MCF 10A (cell line): ENCODE data around the gene HYAL3. TPM values are rescaled to one million over a fixed set of nuclear protein-coding genes. Genes with fewer than 3 reads are reported as not detected.

ENCODE experiments used
- BruUV-seq: library from RNA; stranded (reverse); fragments of 400-500 nt; replicated peaks from 2 replicates; lab custom pipeline; 2021; lab: Mats Ljungman, UMichigan
- CTCF ChIA-PET: fragments of 300-600 bp; sonication (Branson Sonifier 250); formaldehyde crosslinking; extraction: SDS; loops from one replicate; lab custom pipeline; 2021; ENCODE audit warnings: antibody characterized with exemption, inconsistent platforms; lab: Yijun Ruan, JAX
- POLR2A ChIA-PET: fragments of 300-600, 350-650 bp; sonication (Branson Sonifier 250); formaldehyde crosslinking; extraction: SDS; loops from one replicate; lab custom pipeline; 2020; ENCODE audit warnings: antibody characterized with exemption, inconsistent platforms; lab: Yijun Ruan, JAX
- DNase-seq: peaks from one replicate; pipeline ENCODE4 v3.0.0-alpha.2; 2018; ENCODE audit not compliant: unreplicated experiment
- H3K27ac Mint-ChIP-seq: one replicate; pipeline ENCODE4 v1.8.0; 2022; ENCODE audit warnings: mild to moderate bottlenecking, low read depth, mixed read lengths; ENCODE audit not compliant: unreplicated experiment
- H3K27me3 Mint-ChIP-seq: one replicate; pipeline ENCODE4 v1.8.0; 2022; ENCODE audit warnings: mixed read lengths; ENCODE audit not compliant: insufficient read depth, unreplicated experiment
- H3K36me3 Mint-ChIP-seq: one replicate; pipeline ENCODE4 v1.8.0; 2022; ENCODE audit warnings: mild to moderate bottlenecking, moderate library complexity, mixed read lengths; ENCODE audit not compliant: insufficient read depth, unreplicated experiment
- H3K4me1 Mint-ChIP-seq: one replicate; pipeline ENCODE4 v1.8.0; 2022; ENCODE audit warnings: mixed read lengths; ENCODE audit not compliant: insufficient read depth, unreplicated experiment
- H3K4me3 Mint-ChIP-seq: one replicate; pipeline ENCODE4 v1.8.0; 2022; ENCODE audit warnings: mild to moderate bottlenecking, moderate library complexity, mixed read lengths; ENCODE audit not compliant: unreplicated experiment
- H3K9me3 Mint-ChIP-seq: one replicate; pipeline ENCODE4 v1.8.0; 2022; ENCODE audit warnings: mixed read lengths; ENCODE audit not compliant: unreplicated experiment
- CTCF ChIP-seq: fragments of 200-600 bp; IDR thresholded peaks from one replicate; pipeline ENCODE4 v1.8.0; 2022; ENCODE audit warnings: antibody characterized with exemption, mild to moderate bottlenecking; ENCODE audit not compliant: unreplicated experiment
- intact Hi-C: fragments of 100-400 bp; cut with micrococcal nuclease; formaldehyde crosslinking; loops from 2 replicates; pipeline ENCODE4 v1.14.1; 2022
- total RNA-seq: library from RNA; stranded (reverse); gene quantifications from 2 replicates; pipeline ENCODE4 v1.2.3, GENCODE V29; 2022

Gene HYAL3
- total RNA-seq, 1 experiment from 2014 or later, result 2.3 TPM

DNA sequence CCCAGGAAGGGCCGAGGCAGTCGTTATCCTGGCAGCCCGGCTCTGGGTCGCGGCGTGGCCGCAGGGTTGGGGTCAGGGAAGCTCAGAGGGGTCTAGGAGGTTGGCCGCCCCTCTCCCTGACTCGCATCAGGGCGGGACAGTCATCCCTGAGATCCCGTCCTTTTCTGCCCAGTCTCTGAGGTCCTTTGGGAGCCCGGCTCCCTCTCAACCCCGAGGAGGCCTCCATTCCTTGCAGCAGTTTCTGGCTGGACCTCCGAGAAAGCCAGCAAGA lies 22.8 kb upstream of the HYAL3 start:
- no peak overlapping the region for H3K4me3 Mint-ChIP-seq
- intact Hi-C loops, result no loop called here
- H3K4me1 Mint-ChIP-seq, result peaks cover 12% of the 10 kb centered on the region
- H3K9me3 Mint-ChIP-seq, result no peaks in the 10 kb centered on the region
- TF ChIP-seq CTCF, result no peak
- no peaks in the 10 kb centered on the region for H3K36me3 Mint-ChIP-seq
- ChIA-PET POLR2A (interaction anchor here (0.6 to 5.0 kb wide), 5 partner anchors 14 to 1670 kb away, joined by 3 to 25 read pairs (median 5); partner anchors contain the start of genes HYAL3, IFRD2 and NAA80), CTCF (interaction anchor here (0.9 to 3.9 kb wide), 4 partner anchors 7 to 56 kb away, joined by 3 to 38 read pairs (median 26); partner anchors contain the start of genes HYAL3, IFRD2 and NAA80)
- no peaks in the 10 kb centered on the region for H3K27me3 Mint-ChIP-seq
- DNase-seq, result no peak
- BruUV-seq, result no TSS peak
- H3K27ac Mint-ChIP-seq, result no peak overlapping the region

DNA sequence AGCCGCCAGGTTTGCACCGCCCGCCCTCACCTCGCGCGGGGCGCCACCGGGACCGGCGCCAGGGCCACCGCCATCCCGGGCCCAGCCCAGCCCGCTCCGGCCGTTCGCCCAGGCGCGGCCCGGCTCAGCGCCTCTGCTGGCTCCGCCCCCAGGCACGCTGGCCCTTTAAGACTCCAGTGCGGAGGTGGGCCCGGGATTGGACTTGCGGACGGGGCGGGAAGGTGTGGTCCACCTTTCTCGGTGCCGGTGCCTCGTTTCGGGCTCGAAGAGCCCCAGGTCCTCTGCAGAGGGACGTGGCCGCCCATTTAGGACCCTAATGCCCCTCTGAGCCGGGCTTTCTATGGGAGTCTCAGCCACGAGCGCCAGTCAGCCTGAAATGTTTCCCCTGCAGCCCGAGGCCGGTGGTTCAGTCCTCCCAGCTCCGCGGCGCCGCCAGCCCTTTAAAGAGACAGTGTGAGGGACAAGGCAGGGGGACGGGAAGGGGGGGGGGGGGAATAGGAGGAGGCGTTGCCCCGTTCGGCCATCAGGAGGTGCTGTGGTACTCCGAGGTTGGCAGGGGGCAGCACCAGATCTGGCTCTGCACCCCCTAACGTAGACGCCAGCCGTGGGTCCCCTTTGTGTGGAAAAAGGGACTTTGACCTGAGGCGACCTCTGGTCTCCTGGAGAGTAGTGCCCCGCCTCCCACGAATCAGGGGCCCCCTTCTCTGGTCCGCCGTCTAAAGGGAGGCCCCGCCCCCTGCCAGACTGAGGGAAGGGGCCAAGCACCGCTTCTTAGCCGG lies 22.3 kb upstream of the HYAL3 start:
- ChIA-PET POLR2A (interaction anchor here (0.6 to 5.0 kb wide), 6 partner anchors 15 to 1671 kb away, joined by 3 to 25 read pairs (median 8); partner anchors contain the start of genes HYAL3, IFRD2 and NAA80), CTCF (interaction anchor here (0.6 to 3.9 kb wide), 7 partner anchors 19 to 1179 kb away, joined by 3 to 38 read pairs (median 3); partner anchors contain the start of genes HYAL3, IFRD2 and NAA80)
- Mint-ChIP-seq H3K9me3 (no peaks in the 10 kb centered on the region), H3K4me3 (peak overlapping the region; percentile 80), H3K36me3 (peaks cover under 1% of the 10 kb centered on the region), H3K4me1 (peaks cover 17% of the 10 kb centered on the region), H3K27ac (peak overlapping the region; percentile 98), H3K27me3 (no peaks in the 10 kb centered on the region)
- no TSS peak for BruUV-seq
- intact Hi-C loops, result loop anchor here (1.0 kb wide), 1 partner anchor 22 kb away; the partner anchor contains the start of genes HYAL3 and NAA80
- DNase-seq, result peak; percentile 89
- TF ChIP-seq CTCF, result peak; percentile 38

DNA sequence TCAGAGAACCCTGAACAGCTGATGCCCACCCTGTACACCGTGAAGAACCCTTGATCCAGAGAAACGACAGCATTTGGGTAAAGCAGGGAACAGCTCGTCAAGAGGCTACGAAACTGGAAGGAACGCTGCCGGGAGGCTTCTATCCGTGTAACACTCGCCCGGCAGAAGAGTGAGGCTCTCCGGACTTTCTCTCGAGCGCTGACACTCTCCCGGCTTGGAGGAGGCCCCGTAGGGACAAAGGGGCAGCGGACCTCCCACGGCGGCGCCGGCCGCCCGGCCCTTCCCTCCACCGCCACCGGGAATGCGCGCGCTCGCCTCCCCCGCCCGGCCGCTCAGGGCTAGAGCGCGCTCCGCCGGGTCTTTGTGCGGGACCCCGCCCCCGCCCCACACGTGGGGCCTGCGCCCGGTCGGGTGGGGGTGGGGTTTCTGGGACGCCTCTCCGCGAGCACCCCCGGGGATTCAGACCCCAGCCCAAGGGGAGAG lies 21.7 kb upstream of the HYAL3 start:
- ChIA-PET CTCF (interaction anchor here (0.6 to 1.3 kb wide), 5 partner anchors 14 to 1179 kb away, joined by 3 to 4 read pairs (median 3); no protein-coding TSS in a partner anchor), POLR2A (interaction anchor here (0.6 to 5.0 kb wide), 6 partner anchors 11 to 29 kb away, joined by 3 to 25 read pairs (median 8); partner anchors contain the start of genes HYAL3, IFRD2 and NAA80)
- no peak for TF ChIP-seq CTCF
- DNase-seq, result peak; percentile 68
- no peaks in the 10 kb centered on the region for H3K27me3 Mint-ChIP-seq
- intact Hi-C loops, result loop anchor here (1.0 kb wide), 1 partner anchor 22 kb away; the partner anchor contains the start of genes HYAL3 and NAA80
- peak overlapping the region; percentile 80 for H3K4me3 Mint-ChIP-seq
- peaks cover 22% of the 10 kb centered on the region for H3K4me1 Mint-ChIP-seq
- no peaks in the 10 kb centered on the region for H3K9me3 Mint-ChIP-seq
- BruUV-seq, result no TSS peak
- peak overlapping the region; percentile 98 for H3K27ac Mint-ChIP-seq
- H3K36me3 Mint-ChIP-seq, result peaks cover 6% of the 10 kb centered on the region
